Fibroblast of lung (primary cell): ENCODE measurements around the gene ERMAP. TPM values are rescaled to one million over a fixed set of nuclear protein-coding genes. Genes with fewer than 3 reads are reported as not detected.

Experiments
- DNase-seq, 2 donors: peaks; one replicate each; pipeline versions ENCODE4 v3.0.0 to v3.0.0-alpha.2; 2010; ENCODE audit warnings: low read depth in 2 of 2
- H2AFZ ChIP-seq: 2 replicates; pipeline ENCODE4 v1.5.1; 2012; ENCODE audit warnings: low read length, control low read depth, inconsistent platforms
- H3K27ac ChIP-seq: 2 replicates; pipeline ENCODE4 v1.5.1; 2011; ENCODE audit warnings: low read length, control low read depth; ENCODE audit not compliant: insufficient read depth
- H3K27me3 ChIP-seq: 2 replicates; pipeline ENCODE4 v1.5.1; 2011; ENCODE audit warnings: mild to moderate bottlenecking, low read length; ENCODE audit not compliant: control insufficient read depth, insufficient read depth
- H3K36me3 ChIP-seq: 2 replicates; pipeline ENCODE4 v1.5.1; 2011; ENCODE audit warnings: low read length; ENCODE audit not compliant: control insufficient read depth, insufficient read depth
- H3K4me1 ChIP-seq: 2 replicates; pipeline ENCODE4 v1.5.1; 2011; ENCODE audit warnings: low read length; ENCODE audit not compliant: control insufficient read depth, insufficient read depth; ENCODE audit errors: extremely low read depth
- H3K4me2 ChIP-seq: 2 replicates; pipeline ENCODE4 v1.5.1; 2011; ENCODE audit warnings: low read length, control low read depth; ENCODE audit not compliant: insufficient read depth; ENCODE audit errors: extremely low read depth
- H3K4me3 ChIP-seq, 4 experiments: fragments of 200-600 bp in 1 of 4; sonication (generic) in 1 of 4; replicated peaks in 1 of 4; 2 replicates each; pipeline ENCODE4 v1.5.1; 2011 to 2016; ENCODE audit warnings: low read length in 4 of 4, low read depth in 3 of 4, mild to moderate bottlenecking in 3 of 4, control low read depth in 2 of 4, inconsistent platforms in 1 of 4, mixed read lengths in 1 of 4; ENCODE audit not compliant: insufficient read depth in 1 of 4; ENCODE audit errors: control extremely low read depth in 1 of 4
- H3K79me2 ChIP-seq: 2 replicates; pipeline ENCODE4 v1.5.1; 2012; ENCODE audit warnings: mild to moderate bottlenecking, low read length, inconsistent platforms; ENCODE audit not compliant: control insufficient read depth, insufficient read depth
- H3K9ac ChIP-seq: 2 replicates; pipeline ENCODE4 v1.5.1; 2011; ENCODE audit warnings: mild to moderate bottlenecking, low read length, control low read depth; ENCODE audit not compliant: insufficient read depth
- H3K9me3 ChIP-seq: 2 replicates; pipeline ENCODE4 v1.5.1; 2012; ENCODE audit warnings: low read depth, low read length; ENCODE audit not compliant: control insufficient read depth, insufficient read depth
- H4K20me1 ChIP-seq: 2 replicates; pipeline ENCODE4 v1.5.1; 2011; ENCODE audit warnings: low read length; ENCODE audit not compliant: control insufficient read depth, insufficient read depth; ENCODE audit errors: extremely low read depth
- CTCF ChIP-seq, 2 donors: IDR thresholded peaks in 1 of 2; conservative IDR thresholded peaks in 1 of 2; 1 replicate in 1 of 2; 2 replicates in 1 of 2; pipeline ENCODE4 v1.5.1; 2011 to 2012; ENCODE audit warnings: low read length in 2 of 2, control low read depth in 1 of 2, inconsistent platforms in 1 of 2, low read depth in 1 of 2, mild to moderate bottlenecking in 1 of 2
- EZH2 ChIP-seq: IDR thresholded peaks from 2 replicates; pipeline ENCODE4 v1.5.1; 2012; ENCODE audit warnings: low read length, control low read depth, mild to moderate bottlenecking; ENCODE audit errors: missing control alignments
- polyA plus RNA-seq, 2 donors: library from polyadenylated mRNA; depleted of rRNA in 1 of 2; stranded (reverse) in 1 of 2; unstranded in 1 of 2; fragments of >200 nt; gene quantifications; 2 replicates each; pipeline ENCODE4 v1.2.1, GENCODE V29; 2011 to 2012; ENCODE audit warnings: missing spikeins in 1 of 2
- total RNA-seq: library from RNA; depleted of rRNA; stranded (reverse); fragments of >200 nt; gene quantifications from 2 replicates; pipeline ENCODE4 v1.2.1, GENCODE V29; 2014

ERMAP gene
- total and polyA plus RNA-seq, 2 donors (not counting 1 experiment from before 2014, with no cell fraction given), result 19.4 to 37.2 TPM

- H3K36me3 ChIP-seq, result peaks cover 4% of the 10 kb centered on the region
- H4K20me1 ChIP-seq, result no peaks in the 10 kb centered on the region
- DNase-seq, result no peak
- H3K4me2 ChIP-seq, result no peak overlapping the region
- H3K27ac ChIP-seq, result no peak overlapping the region
- no peaks in the 10 kb centered on the region for H3K9me3 ChIP-seq
- H3K79me2 ChIP-seq, result no peaks in the 10 kb centered on the region
- H3K4me3 ChIP-seq, result no peak overlapping the region
- no peak for TF ChIP-seq CTCF (conservative IDR thresholded peaks at IDR 0.05 in 1 of 2, IDR thresholded peaks at IDR 0.05 in 1 of 2; ENCODE audit: low read depth in 1 of 2, low read length in 2 of 2)
- TF ChIP-seq EZH2, result no peak
- H3K27me3 ChIP-seq, result no peaks in the 10 kb centered on the region
- H3K4me1 ChIP-seq, result no peaks in the 10 kb centered on the region
- no peak overlapping the region for H2AFZ ChIP-seq
- no peak overlapping the region for H3K9ac ChIP-seq
Observed at GRCh38 chr1:42831273-42831672, 14.4 kb downstream of the ERMAP start.

- H3K27ac ChIP-seq, result no peak overlapping the region
Observed at GRCh38 chr1:42832641-42833240, 15.8 kb downstream of the ERMAP start.

GRCh38 chr1:42833981-42834380, 17.1 kb downstream of the ERMAP start:
- H3K27me3 ChIP-seq, result no peaks in the 10 kb centered on the region
- H3K4me2 ChIP-seq, result no peak overlapping the region
- no peak overlapping the region for H2AFZ ChIP-seq
- H3K36me3 ChIP-seq, result peaks cover 4% of the 10 kb centered on the region
- no peak overlapping the region for H3K27ac ChIP-seq
- no peaks in the 10 kb centered on the region for H4K20me1 ChIP-seq
- H3K4me3 ChIP-seq, result no peak overlapping the region
- no peak for DNase-seq
- H3K9me3 ChIP-seq, result no peaks in the 10 kb centered on the region
- no peaks in the 10 kb centered on the region for H3K79me2 ChIP-seq
- H3K9ac ChIP-seq, result no peak overlapping the region
- TF ChIP-seq CTCF (conservative IDR thresholded peaks at IDR 0.05 in 1 of 2, IDR thresholded peaks at IDR 0.05 in 1 of 2; ENCODE audit: low read depth in 1 of 2, low read length in 2 of 2) (no peak), EZH2 (no peak)
- H3K4me1 ChIP-seq, result no peaks in the 10 kb centered on the region

More at GRCh38 chr1:42832641-42833240, 15.8 kb downstream of the ERMAP start:
- Histone ChIP-seq H3K36me3 (peaks cover 4% of the 10 kb centered on the region), H3K27me3 (no peaks in the 10 kb centered on the region), H3K4me3 (no peak overlapping the region), H2AFZ (no peak overlapping the region), H4K20me1 (no peaks in the 10 kb centered on the region), H3K9ac (no peak overlapping the region), H3K4me2 (no peak overlapping the region), H3K4me1 (no peaks in the 10 kb centered on the region), H3K9me3 (no peaks in the 10 kb centered on the region), H3K79me2 (no peaks in the 10 kb centered on the region)
- no peak for DNase-seq
- no peak for TF ChIP-seq EZH2
- TF ChIP-seq CTCF (conservative IDR thresholded peaks at IDR 0.05 in 1 of 2, IDR thresholded peaks at IDR 0.05 in 1 of 2; ENCODE audit: low read depth in 1 of 2, low read length in 2 of 2), result no peak
